CD4-positive, alpha-beta T cell treated with Interleukin-17A for 4 hours (primary cell): Measurements from ENCODE around the gene OSTM1.
"Not testable (repeated sequence)": the region's sequence is repeated elsewhere in the genome, so short reads cannot be mapped to it uniquely, and the experiment has no call there.

Experiments used
- DNase-seq: peaks from one replicate; pipeline ENCODE4 v3.0.0-alpha.2; 2020; ENCODE audit warnings: mixed read lengths

OSTM1 gene

GRCh38 chr6:108016283-108016682 is 58.3 kb downstream of the OSTM1 start:
- not testable (repeated sequence) for DNase-seq

- no peak for DNase-seq
Measured at GRCh38 chr6:108013787-108014439, 60.6 kb downstream of the OSTM1 start.

DNA sequence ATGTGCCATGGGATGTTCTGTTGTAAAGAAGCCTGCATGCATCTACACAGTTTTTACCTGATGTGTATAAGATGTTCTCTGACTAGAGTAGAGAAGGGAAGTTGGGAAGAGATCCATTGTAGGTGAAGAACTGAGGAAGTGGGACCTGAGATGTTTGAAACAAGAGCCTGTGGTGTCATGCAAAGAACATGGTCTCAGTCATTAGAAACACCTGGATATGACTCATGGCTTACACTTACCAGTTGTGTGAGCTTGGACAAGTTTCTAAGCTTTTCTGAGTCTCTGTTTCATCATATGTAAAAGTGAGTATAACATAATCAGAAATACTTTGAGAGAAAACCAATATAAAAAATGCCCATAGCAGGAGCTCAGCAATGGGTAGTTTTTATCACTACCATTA is 64.6 kb downstream of the OSTM1 start:
- DNase-seq: no peak

DNA sequence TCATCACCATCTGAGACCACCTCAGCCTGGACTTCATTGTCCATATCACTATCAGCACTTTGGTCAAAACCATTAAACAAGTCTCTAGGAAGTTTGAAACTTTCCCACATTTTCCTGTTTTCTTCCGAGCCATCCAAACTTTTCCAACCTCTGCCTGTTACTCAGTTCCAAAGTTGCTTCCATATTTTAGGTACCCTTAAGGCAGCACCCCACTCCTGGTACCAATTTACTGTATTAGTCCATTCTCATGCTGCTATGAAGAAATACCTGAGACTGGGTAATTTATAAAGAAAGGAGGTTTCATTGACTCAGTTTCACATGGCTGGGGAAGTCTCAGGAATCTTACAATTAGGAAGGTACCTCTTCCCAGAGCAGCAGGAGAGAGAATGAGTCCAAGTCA is 65.3 kb downstream of the OSTM1 start:
- not testable (repeated sequence) for DNase-seq

DNA sequence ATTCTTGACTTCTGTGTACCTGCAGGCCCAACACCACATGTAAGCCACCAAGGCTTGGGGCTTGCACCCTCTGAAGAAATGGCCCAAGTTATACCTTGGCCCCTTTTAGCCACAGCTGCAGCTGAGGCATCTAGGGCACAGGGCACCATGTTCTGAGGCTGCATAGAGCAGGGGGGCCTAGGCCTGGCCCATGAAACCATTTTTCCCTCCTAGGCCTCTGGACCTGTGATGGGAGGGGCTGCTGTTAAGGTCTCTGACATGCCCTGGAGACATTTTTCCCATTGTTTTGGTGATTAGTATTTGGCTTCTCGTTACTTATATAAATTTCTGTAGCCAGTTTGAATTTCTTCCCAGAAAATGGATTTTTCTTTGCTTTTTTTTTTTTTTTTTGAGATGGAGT is 66.2 kb downstream of the OSTM1 start:
- no peak for DNase-seq

DNA sequence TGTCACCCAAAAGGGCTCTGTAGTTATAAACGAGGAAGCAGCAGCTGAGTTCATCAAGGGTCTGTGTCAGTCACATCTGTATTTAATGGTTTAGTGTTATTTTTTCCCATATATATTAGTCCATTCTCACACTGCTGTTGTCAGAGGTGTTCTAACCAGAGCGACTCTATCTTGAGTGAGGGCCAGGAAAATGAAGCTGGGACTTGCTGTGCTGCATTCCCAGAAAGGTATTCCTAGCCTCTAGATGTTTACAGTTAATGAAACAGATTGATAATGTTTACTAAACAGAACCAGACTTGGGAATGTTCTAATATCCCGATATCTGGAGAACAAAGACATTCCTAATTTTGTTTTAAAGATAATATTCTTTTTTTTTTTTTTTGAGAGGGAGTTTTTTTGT is 68.6 kb downstream of the OSTM1 start:
- DNase-seq: no peak

GRCh38 chr6:108004861-108005260 is 69.7 kb downstream of the OSTM1 start:
- DNase-seq: no peak

- no peak for DNase-seq
Measured at GRCh38 chr6:108002365-108003221, 71.9 kb downstream of the OSTM1 start.

GRCh38 chr6:108001696-108002231 is 72.8 kb downstream of the OSTM1 start:
- DNase-seq: no peak

DNA sequence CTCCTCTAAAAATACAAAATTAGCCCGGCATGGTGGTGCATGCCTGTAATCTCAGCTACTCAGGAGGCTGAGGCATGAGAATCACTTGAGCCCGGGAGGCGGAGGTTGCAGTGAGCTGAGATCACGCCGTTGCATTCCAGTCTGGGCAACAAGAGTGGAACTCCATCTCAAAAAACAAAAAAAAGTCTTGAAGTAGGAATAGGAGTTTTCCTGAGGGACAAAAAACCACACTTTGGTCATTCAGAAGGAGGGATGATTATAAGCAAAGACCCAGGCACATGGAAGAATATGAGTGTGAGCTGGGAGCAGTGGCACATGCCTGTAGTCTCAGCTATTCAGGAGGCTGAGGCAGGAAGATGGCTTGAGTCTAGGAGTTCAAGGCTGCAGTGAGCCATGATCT is 74.3 kb downstream of the OSTM1 start:
- DNase-seq: not testable (repeated sequence)

- DNase-seq: no peak
Measured at GRCh38 chr6:107999341-107999740, 75.2 kb downstream of the OSTM1 start.

GRCh38 chr6:107991772-107992550 is 82.6 kb downstream of the OSTM1 start:
- no peak for DNase-seq
